Hepatocyte (in vitro differentiated cells): ENCODE measurements around the gene CCDC69. TPM values are rescaled to one million over a fixed set of nuclear protein-coding genes. Genes with fewer than 3 reads are reported as not detected.
"Not testable (repeated sequence)": the region's sequence is repeated elsewhere in the genome, so short reads cannot be mapped to it uniquely, and the experiment has no call there.

Experiments used
- DNase-seq: peaks from one replicate; pipeline ENCODE4 v3.0.0-alpha.2; 2016; ENCODE audit warnings: low spot score
- H2AFZ ChIP-seq: fragments of 200-600 bp; sonication (generic); 2 replicates; pipeline ENCODE4 v1.6.0; 2016; ENCODE audit warnings: antibody characterized with exemption, mild to moderate bottlenecking
- H3K27ac ChIP-seq: fragments of 200-600 bp; sonication (generic); 2 replicates; pipeline ENCODE4 v1.5.1; 2016; ENCODE audit warnings: mild to moderate bottlenecking
- H3K27me3 ChIP-seq: fragments of 200-600 bp; sonication (generic); 2 replicates; pipeline ENCODE4 v1.6.1; 2016
- H3K36me3 ChIP-seq: fragments of 200-600 bp; sonication (generic); replicated peaks from 2 replicates; pipeline ENCODE4 v1.5.1; 2016; ENCODE audit warnings: low read depth; ENCODE audit not compliant: insufficient read depth
- H3K4me1 ChIP-seq: fragments of 200-600 bp; sonication (generic); 2 replicates; pipeline ENCODE4 v1.5.1; 2016; ENCODE audit warnings: mild to moderate bottlenecking, moderate library complexity; ENCODE audit not compliant: insufficient read depth
- H3K4me2 ChIP-seq: fragments of 200-600 bp; sonication (generic); 2 replicates; pipeline ENCODE4 v1.6.0; 2016
- H3K4me3 ChIP-seq: fragments of 200-600 bp; sonication (generic); 2 replicates; pipeline ENCODE4 v1.5.1; 2016; ENCODE audit warnings: mild to moderate bottlenecking
- H3K79me2 ChIP-seq: fragments of 200-600 bp; sonication (generic); 2 replicates; pipeline ENCODE4 v1.6.0; 2017; ENCODE audit warnings: mild to moderate bottlenecking
- H3K9me2 ChIP-seq: fragments of 200-600 bp; sonication (generic); replicated peaks from 2 replicates; pipeline ENCODE4 v1.6.0; 2017; ENCODE audit warnings: mild to moderate bottlenecking; ENCODE audit not compliant: insufficient read depth
- H3K9me3 ChIP-seq: fragments of 200-600 bp; sonication (generic); 2 replicates; pipeline ENCODE4 v1.5.1; 2016; ENCODE audit warnings: low read depth, mild to moderate bottlenecking
- H4K20me1 ChIP-seq: fragments of 200-600 bp; sonication (generic); 2 replicates; pipeline ENCODE4 v1.6.0; 2016; ENCODE audit warnings: mild to moderate bottlenecking; ENCODE audit not compliant: insufficient read depth, poor library complexity, severe bottlenecking
- EZH2 ChIP-seq: fragments of 200-600 bp; sonication (generic); IDR thresholded peaks from 2 replicates; pipeline ENCODE4 v1.6.1; 2016; ENCODE audit warnings: antibody characterized with exemption, mild to moderate bottlenecking, borderline replicate concordance
- EZH2phosphoT487 ChIP-seq: fragments of 200-600 bp; sonication (generic); IDR thresholded peaks from one replicate; pipeline ENCODE4 v1.6.1; 2018; ENCODE audit warnings: antibody characterized with exemption, mild to moderate bottlenecking, low read depth, moderate library complexity; ENCODE audit not compliant: unreplicated experiment, severe bottlenecking
- WGBS: methylation state at CpG from one replicate; pipeline ENCODE4 v1.1.6; 2016; ENCODE audit warnings: low lambda C conversion rate; ENCODE audit errors: missing lambda C conversion rate; 5-methylcytosine and 5-hydroxymethylcytosine counted together
- polyA plus RNA-seq: library from polyadenylated mRNA; unstranded; fragments of >200 nt; fragmentation: Nextera tagmentation; extraction: Ambion mirVana; gene quantifications from 2 replicates; pipeline ENCODE4 v1.2.1, GENCODE V29; 2016
- total RNA-seq: library from RNA; depleted of rRNA; stranded (reverse); fragments of >200 nt; gene quantifications from 2 replicates; pipeline ENCODE4 v1.2.3, GENCODE V29; 2014
- TF ChIP-seq, protein P1 (sequence below): fragments of 200-600 bp; sonication (generic); IDR thresholded peaks from 2 replicates; pipeline ENCODE4 v1.5.1; 2016; ENCODE audit warnings: antibody characterized with exemption, mild to moderate bottlenecking; ENCODE audit not compliant: poor library complexity

Gene CCDC69
- total and polyA plus RNA-seq, 2 experiments from 2014 or later = 22.4 to 27.3 TPM

DNA sequence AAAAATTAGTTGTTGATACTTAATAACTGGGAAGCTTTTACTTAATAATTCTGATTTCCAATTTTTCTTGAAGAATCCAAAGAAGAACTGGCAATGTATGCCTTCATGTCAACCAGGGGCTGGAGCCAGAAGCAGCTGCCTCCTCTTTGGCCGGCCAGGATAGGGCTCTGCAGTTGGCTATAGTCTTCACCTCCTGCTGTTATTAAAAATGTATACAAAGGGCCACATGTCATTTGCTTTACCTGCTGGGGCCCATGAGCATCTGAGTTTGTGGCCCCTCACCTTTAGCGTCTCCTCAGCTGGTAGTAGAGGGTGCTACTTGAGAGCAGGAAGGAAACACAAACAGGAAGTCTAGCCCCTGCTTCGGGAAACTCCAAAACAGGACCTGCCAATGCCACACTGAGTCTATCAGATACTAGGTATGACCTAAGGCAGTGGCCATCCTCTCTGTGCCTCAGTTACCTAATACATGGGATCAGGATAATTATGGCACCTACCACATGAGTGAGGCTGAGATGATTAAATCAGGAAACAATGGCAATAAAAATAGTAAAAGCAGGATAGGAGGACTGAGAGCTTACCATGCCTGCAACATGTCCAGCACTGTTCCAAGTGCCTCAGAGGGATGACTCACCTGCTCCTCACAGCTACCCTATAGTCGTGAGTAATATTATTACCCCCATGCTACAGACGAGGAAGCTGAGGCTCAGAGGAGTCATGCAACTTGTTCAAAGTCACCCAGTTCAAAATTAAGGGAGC lies 21.3 kb downstream of the CCDC69 start:
- 77% methylated on average over 5 of the region's 5 CpGs for WGBS
- Histone ChIP-seq H3K27me3 (no peaks in the 10 kb centered on the region), H3K27ac (no peak overlapping the region), H4K20me1 (no peaks in the 10 kb centered on the region), H3K4me2 (no peak overlapping the region), H3K79me2 (no peaks in the 10 kb centered on the region), H3K4me1 (no peaks in the 10 kb centered on the region), H3K36me3 (no peaks in the 10 kb centered on the region), H2AFZ (no peak overlapping the region), H3K4me3 (no peak overlapping the region), H3K9me3 (no peaks in the 10 kb centered on the region), H3K9me2 (no peaks in the 10 kb centered on the region)
- DNase-seq = no peak
- TF ChIP-seq EZH2 = no peak

DNA sequence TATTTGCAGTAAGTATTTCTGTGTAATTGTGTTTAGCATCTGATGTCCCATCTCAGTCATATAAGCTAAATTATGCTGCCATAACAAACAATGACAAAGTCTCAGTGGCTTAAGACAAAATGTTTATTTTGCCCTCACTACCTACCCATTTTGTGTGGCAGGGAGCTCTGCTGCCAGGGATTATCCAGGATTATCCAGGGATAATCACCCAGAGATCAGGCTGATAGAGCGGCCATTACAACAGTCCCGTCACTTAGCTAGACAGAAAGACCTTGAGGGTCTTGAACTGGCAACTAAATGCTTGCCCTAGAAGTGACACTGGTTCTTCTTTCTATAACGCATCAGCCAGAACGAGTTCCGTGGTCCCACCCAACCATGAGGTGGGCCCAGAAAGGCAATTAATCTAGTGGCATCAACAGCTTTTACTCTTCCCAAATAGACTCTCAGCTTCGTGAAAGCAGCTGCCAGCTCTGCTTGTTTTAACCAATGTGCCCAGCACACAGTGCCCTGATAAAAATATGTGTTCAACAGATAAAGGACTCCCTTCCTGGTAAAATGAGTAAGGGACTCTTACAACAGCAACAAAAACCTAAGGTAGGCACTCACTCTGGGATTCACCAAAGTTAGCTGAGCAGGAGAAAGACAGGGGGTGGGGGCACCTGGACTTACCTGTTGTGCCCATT lies 22.8 kb downstream of the CCDC69 start:
- TF ChIP-seq EZH2 (no peak), EZH2phosphoT487 (no peak)
- TF ChIP-seq, protein P1, sequence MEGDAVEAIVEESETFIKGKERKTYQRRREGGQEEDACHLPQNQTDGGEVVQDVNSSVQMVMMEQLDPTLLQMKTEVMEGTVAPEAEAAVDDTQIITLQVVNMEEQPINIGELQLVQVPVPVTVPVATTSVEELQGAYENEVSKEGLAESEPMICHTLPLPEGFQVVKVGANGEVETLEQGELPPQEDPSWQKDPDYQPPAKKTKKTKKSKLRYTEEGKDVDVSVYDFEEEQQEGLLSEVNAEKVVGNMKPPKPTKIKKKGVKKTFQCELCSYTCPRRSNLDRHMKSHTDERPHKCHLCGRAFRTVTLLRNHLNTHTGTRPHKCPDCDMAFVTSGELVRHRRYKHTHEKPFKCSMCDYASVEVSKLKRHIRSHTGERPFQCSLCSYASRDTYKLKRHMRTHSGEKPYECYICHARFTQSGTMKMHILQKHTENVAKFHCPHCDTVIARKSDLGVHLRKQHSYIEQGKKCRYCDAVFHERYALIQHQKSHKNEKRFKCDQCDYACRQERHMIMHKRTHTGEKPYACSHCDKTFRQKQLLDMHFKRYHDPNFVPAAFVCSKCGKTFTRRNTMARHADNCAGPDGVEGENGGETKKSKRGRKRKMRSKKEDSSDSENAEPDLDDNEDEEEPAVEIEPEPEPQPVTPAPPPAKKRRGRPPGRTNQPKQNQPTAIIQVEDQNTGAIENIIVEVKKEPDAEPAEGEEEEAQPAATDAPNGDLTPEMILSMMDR = no peak
- no peaks in the 10 kb centered on the region for H3K4me1 ChIP-seq
- H3K9me2 ChIP-seq = no peaks in the 10 kb centered on the region
- H3K79me2 ChIP-seq = no peaks in the 10 kb centered on the region
- H3K9me3 ChIP-seq = no peaks in the 10 kb centered on the region
- no peaks in the 10 kb centered on the region for H4K20me1 ChIP-seq
- H3K36me3 ChIP-seq = no peaks in the 10 kb centered on the region
- H3K27me3 ChIP-seq = no peaks in the 10 kb centered on the region
- H3K4me2 ChIP-seq = no peak overlapping the region
- H3K4me3 ChIP-seq = no peak overlapping the region
- DNase-seq = no peak
- H2AFZ ChIP-seq = no peak overlapping the region
- H3K27ac ChIP-seq = no peak overlapping the region
- 66% methylated on average over 6 of the region's 6 CpGs for WGBS

DNA sequence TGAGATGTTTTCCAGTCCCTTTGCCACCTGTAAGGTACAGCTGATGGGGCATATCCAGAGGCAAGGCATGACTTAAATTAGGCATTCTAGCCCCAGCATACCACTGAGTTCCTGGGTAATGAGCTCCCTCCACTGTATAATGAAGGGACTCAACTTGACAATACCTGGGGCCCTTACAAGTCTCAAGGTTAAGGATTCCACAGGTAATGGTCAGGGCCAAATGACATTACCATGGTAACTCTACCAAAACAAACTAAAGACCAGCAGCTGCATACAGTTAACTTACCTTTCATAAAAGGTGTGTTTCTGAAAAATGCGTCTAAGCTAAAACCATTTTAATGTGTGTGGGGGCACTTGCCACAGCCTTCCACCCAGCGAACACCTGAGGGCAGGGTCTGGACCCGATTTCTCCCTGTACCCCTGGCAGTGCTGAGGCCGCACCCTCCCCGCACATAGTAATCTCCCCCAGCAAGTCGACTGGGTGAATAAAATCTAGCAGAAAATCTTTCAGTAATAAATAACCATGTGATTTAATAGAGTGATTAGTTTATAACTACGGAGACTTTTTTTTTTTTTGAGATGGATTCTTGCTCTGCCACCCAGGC lies 24.2 kb downstream of the CCDC69 start:
- Histone ChIP-seq H3K27me3 (no peaks in the 10 kb centered on the region), H3K79me2 (no peaks in the 10 kb centered on the region), H3K4me2 (no peak overlapping the region), H3K9me3 (no peaks in the 10 kb centered on the region), H3K36me3 (no peaks in the 10 kb centered on the region), H3K4me3 (no peak overlapping the region), H3K27ac (no peak overlapping the region), H2AFZ (no peak overlapping the region), H3K9me2 (no peaks in the 10 kb centered on the region), H3K4me1 (no peaks in the 10 kb centered on the region), H4K20me1 (no peaks in the 10 kb centered on the region)
- DNase-seq = no peak
- TF ChIP-seq, protein P1 = no peak
- TF ChIP-seq EZH2phosphoT487 = no peak
- no peak for TF ChIP-seq EZH2
- 77% methylated on average over 7 of the region's 7 CpGs for WGBS

DNA sequence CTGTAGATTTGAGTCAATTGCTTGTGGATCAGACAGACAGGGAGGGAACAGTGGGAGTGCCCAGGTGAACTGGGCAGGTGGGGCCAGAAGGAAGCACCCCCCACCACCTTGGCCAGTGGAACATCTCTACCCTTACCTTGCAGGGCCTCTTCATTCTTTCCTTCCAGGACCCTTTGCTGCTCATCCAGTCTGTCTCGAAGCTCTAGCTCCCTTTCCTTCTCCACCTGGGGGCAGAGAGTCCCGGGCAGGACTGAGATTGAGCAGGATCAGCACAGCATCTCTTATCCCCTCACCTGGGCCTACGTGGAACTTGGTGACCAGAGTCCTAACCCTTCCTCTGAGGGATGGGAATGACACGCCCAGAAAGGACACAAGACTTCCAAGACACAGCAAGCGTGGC lies 25.0 kb downstream of the CCDC69 start:
- TF ChIP-seq EZH2phosphoT487 (no peak), EZH2 (no peak)
- TF ChIP-seq, protein P1 = no peak
- no peak overlapping the region for H3K27ac ChIP-seq
- no peaks in the 10 kb centered on the region for H3K36me3 ChIP-seq
- H3K79me2 ChIP-seq = no peaks in the 10 kb centered on the region
- WGBS = 77% methylated on average over 5 of the region's 5 CpGs
- no peak overlapping the region for H3K4me3 ChIP-seq
- no peaks in the 10 kb centered on the region for H4K20me1 ChIP-seq
- DNase-seq = no peak
- no peak overlapping the region for H2AFZ ChIP-seq
- no peaks in the 10 kb centered on the region for H3K9me2 ChIP-seq
- H3K4me1 ChIP-seq = no peaks in the 10 kb centered on the region
- H3K4me2 ChIP-seq = no peak overlapping the region
- H3K9me3 ChIP-seq = no peaks in the 10 kb centered on the region
- no peaks in the 10 kb centered on the region for H3K27me3 ChIP-seq

DNA sequence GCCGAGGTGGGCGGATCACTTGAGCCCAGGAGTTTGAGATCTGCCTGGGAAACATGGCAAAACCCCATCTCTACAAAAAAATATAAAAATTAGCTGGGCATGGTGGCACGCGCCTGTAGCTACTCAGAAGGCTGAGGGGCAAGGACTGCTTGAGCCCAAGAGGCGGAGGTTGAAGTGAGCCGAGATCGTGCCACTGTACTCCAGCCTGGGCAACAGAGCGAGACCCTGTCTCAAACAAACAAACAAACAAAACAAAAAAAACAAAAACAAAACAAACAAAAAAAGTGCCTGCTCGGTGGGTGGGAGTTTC lies 26.6 kb downstream of the CCDC69 start:
- not testable (repeated sequence) for H3K4me2 ChIP-seq, H4K20me1 ChIP-seq, H3K9me3 ChIP-seq, H3K4me1 ChIP-seq, H3K27me3 ChIP-seq, DNase-seq, H3K36me3 ChIP-seq, H3K79me2 ChIP-seq, H3K4me3 ChIP-seq, H3K27ac ChIP-seq, H3K9me2 ChIP-seq, H2AFZ ChIP-seq
- WGBS = 94% methylated on average over 9 of the region's 9 CpGs
